ENCODE data around the gene RAX2.

RAX2 gene

DNA sequence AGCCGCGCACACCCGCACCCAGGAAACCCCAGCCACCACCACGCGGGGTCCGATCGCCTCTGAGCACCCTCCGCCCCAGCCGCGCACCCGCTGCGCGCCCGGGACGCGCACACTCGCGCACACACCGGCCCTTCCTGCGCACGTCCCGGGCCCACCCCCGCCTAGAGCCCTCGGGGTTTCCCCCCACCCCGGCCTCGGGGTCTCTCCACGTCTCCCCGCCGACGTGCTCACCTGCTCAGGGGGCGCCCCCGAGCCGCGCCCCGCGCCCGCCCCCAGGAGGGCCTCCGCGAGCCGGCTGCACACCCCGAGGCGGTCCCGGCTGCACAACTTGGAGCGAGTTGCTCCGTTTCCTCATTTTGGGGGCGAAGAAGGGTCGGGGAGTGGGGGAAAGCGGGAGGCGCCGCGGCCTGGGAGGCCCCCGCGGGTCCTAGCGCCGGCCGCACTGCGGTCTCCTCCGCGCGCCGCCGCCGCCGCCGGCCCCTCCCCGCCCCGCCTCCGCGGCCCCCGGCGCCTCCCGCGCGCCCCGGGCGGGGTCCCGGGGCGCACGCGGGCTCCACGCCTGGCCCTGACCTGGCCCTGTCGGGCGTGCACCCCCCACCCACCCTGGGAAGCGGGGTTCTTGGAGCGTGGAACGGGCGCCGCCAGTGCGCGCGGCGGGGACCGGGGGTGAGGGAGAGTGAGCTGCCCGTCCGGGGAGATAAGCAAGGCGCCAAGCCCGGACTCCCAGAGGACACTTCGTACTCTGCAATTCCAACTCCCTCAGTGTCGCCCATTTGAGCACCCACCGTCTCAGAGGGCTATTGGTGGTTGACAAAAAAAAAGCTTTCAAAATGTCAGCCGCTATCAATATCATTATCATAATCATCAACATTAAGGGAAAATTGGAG, 14.2 kb upstream of the RAX2 start, which contains the start of gene MATK:
Gene MATK, minus strand, starts transcription at position 444 of the 887 bp plus-strand sequence. CDS start 1,246 bp downstream, outside the sequence.
- TF ChIP-seq, protein P1, sequence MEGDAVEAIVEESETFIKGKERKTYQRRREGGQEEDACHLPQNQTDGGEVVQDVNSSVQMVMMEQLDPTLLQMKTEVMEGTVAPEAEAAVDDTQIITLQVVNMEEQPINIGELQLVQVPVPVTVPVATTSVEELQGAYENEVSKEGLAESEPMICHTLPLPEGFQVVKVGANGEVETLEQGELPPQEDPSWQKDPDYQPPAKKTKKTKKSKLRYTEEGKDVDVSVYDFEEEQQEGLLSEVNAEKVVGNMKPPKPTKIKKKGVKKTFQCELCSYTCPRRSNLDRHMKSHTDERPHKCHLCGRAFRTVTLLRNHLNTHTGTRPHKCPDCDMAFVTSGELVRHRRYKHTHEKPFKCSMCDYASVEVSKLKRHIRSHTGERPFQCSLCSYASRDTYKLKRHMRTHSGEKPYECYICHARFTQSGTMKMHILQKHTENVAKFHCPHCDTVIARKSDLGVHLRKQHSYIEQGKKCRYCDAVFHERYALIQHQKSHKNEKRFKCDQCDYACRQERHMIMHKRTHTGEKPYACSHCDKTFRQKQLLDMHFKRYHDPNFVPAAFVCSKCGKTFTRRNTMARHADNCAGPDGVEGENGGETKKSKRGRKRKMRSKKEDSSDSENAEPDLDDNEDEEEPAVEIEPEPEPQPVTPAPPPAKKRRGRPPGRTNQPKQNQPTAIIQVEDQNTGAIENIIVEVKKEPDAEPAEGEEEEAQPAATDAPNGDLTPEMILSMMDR (IDR thresholded peaks at IDR 0.05; ENCODE audit: low read depth, low read length) = no peak
- H3K4me3 ChIP-seq (ENCODE audit: low read depth, low read length) = no peak within 1 kb of the TSS

DNA sequence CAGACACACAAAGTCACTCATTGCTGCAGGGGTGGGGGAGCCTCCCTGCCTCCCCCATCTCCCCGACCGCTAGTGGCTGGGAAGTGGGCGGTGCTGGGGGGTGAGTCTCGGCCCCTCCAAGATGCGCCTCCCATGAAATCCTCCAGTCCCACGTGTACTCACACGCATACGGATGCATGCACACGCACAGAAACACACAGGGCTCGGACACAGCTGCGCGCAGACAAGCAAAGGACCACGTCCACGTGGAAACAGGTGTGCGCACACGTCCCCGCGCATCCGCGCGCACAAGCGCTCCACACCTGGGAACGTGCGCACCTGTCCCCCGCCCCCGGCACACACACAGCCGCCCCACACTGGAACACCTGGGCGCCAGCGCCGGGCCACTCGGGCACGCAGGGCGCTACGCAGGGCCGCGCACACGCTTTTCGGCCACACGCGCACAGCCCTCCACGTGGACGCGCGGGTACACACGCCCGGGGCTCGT, 13.5 kb upstream of the RAX2 start:
- TF ChIP-seq, protein P1 (IDR thresholded peaks at IDR 0.05; ENCODE audit: low read depth, low read length) = no peak
- H3K4me3 ChIP-seq (ENCODE audit: low read depth, low read length) = no peak overlapping the region

DNA sequence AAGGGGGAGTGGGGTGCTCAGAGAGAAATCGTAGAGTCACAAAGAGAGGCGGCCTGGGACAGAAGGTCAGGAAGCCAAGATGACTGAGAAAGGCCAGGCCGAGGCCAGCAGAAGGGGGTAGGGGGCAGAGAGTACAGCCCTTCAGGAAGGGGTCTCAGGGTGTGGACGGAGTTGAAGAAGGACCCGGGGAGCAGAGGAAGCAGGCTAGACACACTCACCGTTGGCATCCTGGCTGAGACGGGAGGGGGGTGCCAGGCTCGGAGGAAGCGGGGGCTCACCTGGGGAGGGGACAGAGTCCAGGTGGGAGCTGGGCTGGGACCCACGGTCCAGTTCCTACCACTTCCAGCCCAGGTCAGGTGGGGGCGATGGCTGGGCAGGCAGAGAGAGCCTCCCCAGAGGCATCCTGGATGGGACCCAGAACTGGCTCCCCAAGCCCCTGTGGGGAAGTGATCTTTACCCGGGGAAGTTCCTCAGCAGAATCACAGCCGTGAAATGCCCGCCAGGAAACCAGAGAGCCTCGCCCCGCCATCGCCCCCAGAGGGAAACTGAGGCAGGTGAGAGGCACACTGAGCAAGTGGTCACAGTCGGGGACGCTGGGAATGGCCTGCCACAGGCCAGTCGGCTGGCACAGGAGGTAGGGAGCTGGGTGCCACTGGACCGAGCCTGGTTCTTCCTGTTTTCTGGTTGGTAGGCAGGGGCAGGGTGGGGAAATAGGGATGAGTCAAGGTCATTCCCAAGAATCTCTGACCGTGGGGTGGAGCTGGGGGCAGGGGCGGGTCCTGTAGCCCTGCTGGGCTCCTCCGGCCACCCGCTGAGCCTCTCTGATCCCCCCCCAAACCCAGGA, 12.8 kb upstream of the RAX2 start:
- TF ChIP-seq, protein P1 (IDR thresholded peaks at IDR 0.05; ENCODE audit: low read depth, low read length) = no peak
- no peak overlapping the region for H3K4me3 ChIP-seq (ENCODE audit: low read depth, low read length)

DNA sequence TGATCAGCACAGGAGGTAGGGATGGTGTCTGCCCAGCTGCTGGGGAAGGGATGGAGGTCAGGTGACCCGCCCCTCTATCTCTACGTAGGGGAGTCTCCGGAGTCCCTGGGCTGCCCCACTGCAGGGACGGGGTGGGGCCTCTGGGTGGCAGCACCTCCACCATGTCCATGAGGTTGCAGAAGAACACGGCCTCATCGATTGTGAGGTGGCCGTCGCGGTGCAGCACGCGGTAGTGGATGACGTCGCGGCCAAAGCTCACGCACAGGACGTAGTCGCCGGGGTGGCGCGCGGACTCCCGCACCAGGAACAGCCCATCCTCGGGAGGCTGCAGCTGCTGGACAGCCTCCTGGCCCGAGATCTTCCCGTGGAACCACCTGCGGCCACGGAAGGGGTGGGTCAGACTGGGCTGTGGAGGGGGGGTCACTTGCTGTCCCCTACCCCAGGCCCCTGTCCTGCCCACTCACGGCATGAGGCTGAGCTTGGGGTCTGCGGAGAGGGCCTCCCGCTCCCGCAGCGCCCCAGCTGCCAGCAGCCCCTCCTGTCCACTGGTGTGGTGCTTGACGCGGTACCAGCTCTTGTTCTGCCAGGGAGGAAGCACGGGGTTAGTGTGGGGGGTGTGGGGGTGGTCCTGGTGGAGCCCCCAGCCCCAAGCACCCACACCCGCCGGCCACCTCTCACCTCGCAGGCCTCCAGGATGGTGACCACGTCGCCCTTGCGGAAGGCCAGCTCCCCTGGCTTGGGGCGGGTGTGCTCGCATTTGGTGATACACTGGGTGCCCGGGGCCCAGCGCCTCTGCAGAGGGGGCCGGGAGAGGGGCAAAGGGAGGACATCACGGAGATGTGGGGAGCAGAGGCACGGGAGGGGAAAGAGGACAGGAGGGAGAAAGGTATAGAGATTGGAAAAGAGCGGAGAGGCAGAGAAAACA, 11.9 kb upstream of the RAX2 start:
- H3K4me3 ChIP-seq (ENCODE audit: low read depth, low read length) = no peak overlapping the region
- TF ChIP-seq, protein P1 (IDR thresholded peaks at IDR 0.05; ENCODE audit: low read depth, low read length) = peak; percentile 17; the same call in 1 of the 2 replicates

DNA sequence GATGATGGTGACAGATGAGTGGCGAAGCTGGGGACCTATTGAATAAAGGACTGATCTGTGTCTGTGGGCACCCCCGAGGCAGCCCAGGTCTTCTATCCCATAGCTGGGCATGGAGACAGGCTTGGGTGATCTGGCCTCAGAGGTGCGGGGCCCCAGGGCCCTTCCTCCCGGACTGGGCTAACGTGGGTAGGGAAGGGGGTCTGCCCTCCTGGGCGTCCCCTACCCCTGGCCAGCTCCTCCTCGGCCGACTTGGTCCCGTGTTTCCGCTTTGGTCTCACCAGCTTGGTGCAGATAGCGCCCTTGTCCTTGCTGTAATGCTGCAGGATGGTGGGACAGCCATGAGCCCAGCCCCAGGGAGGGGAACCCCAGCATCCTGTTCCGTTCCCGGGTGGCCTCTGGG, 10.9 kb upstream of the RAX2 start:
- TF ChIP-seq, protein P1 (IDR thresholded peaks at IDR 0.05; ENCODE audit: low read depth, low read length) = no peak
- no peak overlapping the region for H3K4me3 ChIP-seq (ENCODE audit: low read depth, low read length)

DNA sequence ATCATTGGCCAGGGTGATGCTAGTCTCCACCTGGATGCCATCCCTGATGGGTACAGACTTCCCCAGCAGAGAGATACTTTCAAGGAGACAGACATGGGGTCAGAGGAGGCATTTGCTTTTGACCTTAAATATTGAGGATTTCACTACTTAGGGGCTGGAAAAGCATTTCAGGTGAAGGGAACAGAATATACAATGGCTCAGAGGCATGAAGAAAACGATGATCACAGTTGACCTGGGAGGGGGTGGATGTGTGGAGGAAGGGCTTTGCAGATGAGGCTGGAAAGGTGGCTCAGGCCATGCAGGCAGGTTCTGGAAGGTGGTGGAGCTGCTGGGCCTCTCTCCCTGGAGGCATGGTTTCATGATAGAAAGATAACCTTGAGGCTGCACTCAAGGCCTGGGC, 10.3 kb upstream of the RAX2 start:
- TF ChIP-seq, protein P1 (IDR thresholded peaks at IDR 0.05; ENCODE audit: low read depth, low read length) = no peak
- H3K4me3 ChIP-seq (ENCODE audit: low read depth, low read length) = no peak overlapping the region

Measured in WI38 (cell line).